Measurements from ENCODE around the gene MYEF2. TPM values are rescaled to one million over a fixed set of nuclear protein-coding genes. Genes with fewer than 3 reads are reported as not detected.

MYEF2 gene
- polyA plus RNA-seq, 3 donors: 0.37 TPM; not detected in 2

GRCh38 chr15:48086576-48086975, 91.5 kb downstream of the MYEF2 start:
- no peak overlapping the region for H3K4me3 Mint-ChIP-seq
- H3K9me3 Mint-ChIP-seq: no peaks in the 10 kb centered on the region
- Histone ChIP-seq H4K20me1 (ENCODE audit: insufficient read depth, low read length) (no peaks in the 10 kb centered on the region), H3K36me3 (replicated peaks in 1 of 2; ENCODE audit: control insufficient read depth in 1 of 2, insufficient read depth in 2 of 2, low read length in 2 of 2) (no peaks in the 10 kb centered on the region), H3K27ac (ENCODE audit: low read depth in 1 of 2, low read length in 2 of 2) (no peak overlapping the region), H2AFZ (ENCODE audit: insufficient read depth, low read depth, low read length, poor library complexity, severe bottlenecking) (no peak overlapping the region), H3K4me1 (ENCODE audit: control insufficient read depth in 1 of 2, insufficient read depth in 2 of 2, low read length in 2 of 2) (no peaks in the 10 kb centered on the region), H3K4me3 (replicated peaks in 1 of 3; ENCODE audit: low read depth in 2 of 3, low read length in 3 of 3) (no peak overlapping the region), H3K9ac (ENCODE audit: insufficient read depth, low read length, poor library complexity, severe bottlenecking) (no peak overlapping the region), H3K79me2 (ENCODE audit: insufficient read depth, low read length) (no peaks in the 10 kb centered on the region), H3K9me3 (replicated peaks in 1 of 2; ENCODE audit: control insufficient read depth in 1 of 2, insufficient read depth in 1 of 2, low read length in 2 of 2) (no peaks in the 10 kb centered on the region), H3K27me3 (ENCODE audit: control insufficient read depth in 2 of 2, insufficient read depth in 2 of 2, low read length in 2 of 2) (peaks cover 0 to 3% of the 10 kb centered on the region in 2 donors), H3K4me2 (replicated peaks; ENCODE audit: extremely low read depth, low read length, poor library complexity, severe bottlenecking) (no peak overlapping the region)
- H3K4me1 Mint-ChIP-seq: no peaks in the 10 kb centered on the region
- intact Hi-C loops (cut with micrococcal nuclease): no loop called here
- 90% methylated on average over 2 of the region's 5 CpGs for WGBS (ENCODE audit: insufficient coverage)
- TF ChIP-seq, protein P1, sequence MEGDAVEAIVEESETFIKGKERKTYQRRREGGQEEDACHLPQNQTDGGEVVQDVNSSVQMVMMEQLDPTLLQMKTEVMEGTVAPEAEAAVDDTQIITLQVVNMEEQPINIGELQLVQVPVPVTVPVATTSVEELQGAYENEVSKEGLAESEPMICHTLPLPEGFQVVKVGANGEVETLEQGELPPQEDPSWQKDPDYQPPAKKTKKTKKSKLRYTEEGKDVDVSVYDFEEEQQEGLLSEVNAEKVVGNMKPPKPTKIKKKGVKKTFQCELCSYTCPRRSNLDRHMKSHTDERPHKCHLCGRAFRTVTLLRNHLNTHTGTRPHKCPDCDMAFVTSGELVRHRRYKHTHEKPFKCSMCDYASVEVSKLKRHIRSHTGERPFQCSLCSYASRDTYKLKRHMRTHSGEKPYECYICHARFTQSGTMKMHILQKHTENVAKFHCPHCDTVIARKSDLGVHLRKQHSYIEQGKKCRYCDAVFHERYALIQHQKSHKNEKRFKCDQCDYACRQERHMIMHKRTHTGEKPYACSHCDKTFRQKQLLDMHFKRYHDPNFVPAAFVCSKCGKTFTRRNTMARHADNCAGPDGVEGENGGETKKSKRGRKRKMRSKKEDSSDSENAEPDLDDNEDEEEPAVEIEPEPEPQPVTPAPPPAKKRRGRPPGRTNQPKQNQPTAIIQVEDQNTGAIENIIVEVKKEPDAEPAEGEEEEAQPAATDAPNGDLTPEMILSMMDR (IDR thresholded peaks at IDR 0.05): no peak
- H3K27me3 Mint-ChIP-seq (ENCODE audit: low read depth in 3 of 3): peaks cover 0 to 7% (median 5%) of the 10 kb centered on the region in 3 donors
- H3K36me3 Mint-ChIP-seq: no peaks in the 10 kb centered on the region
- DNase-seq: no peak
- no peak overlapping the region for H3K27ac Mint-ChIP-seq

DNA sequence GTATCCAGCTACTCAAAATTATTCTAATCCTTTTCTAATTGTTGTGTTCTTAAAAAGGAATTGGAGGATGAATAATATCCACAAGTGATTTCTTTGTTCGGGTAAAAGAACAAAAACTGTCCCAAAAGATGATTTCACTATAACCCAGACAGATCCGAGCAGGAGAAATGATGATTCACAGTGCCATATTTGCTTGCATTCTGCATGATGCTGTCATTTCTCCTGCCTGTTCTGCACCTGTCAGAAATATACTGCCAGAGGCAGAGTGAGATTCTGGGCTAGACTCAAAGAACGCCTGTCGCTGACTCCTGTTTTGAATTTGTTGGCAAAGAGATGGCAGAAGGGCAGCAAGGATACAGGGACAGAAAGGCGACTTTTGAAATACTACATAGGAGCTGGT, 92.0 kb downstream of the MYEF2 start:
- H3K36me3 ChIP-seq (replicated peaks in 1 of 2; ENCODE audit: control insufficient read depth in 1 of 2, insufficient read depth in 2 of 2, low read length in 2 of 2): no peaks in the 10 kb centered on the region
- no peak for DNase-seq
- H3K27ac ChIP-seq (ENCODE audit: low read depth in 1 of 2, low read length in 2 of 2): no peak overlapping the region
- TF ChIP-seq, protein P1 (IDR thresholded peaks at IDR 0.05): no peak
- WGBS (ENCODE audit: insufficient coverage): 96% methylated on average over 3 of the region's 5 CpGs
- no peak overlapping the region for H3K4me3 ChIP-seq (replicated peaks in 1 of 3; ENCODE audit: low read depth in 2 of 3, low read length in 3 of 3)
- H3K36me3 Mint-ChIP-seq: no peaks in the 10 kb centered on the region
- no peaks in the 10 kb centered on the region for H3K4me1 ChIP-seq (ENCODE audit: control insufficient read depth in 1 of 2, insufficient read depth in 2 of 2, low read length in 2 of 2)
- H3K27me3 ChIP-seq (ENCODE audit: control insufficient read depth in 2 of 2, insufficient read depth in 2 of 2, low read length in 2 of 2): peaks cover 0 to 3% of the 10 kb centered on the region in 2 donors
- no peaks in the 10 kb centered on the region for H4K20me1 ChIP-seq (ENCODE audit: insufficient read depth, low read length)
- no peak overlapping the region for H3K4me2 ChIP-seq (replicated peaks; ENCODE audit: extremely low read depth, low read length, poor library complexity, severe bottlenecking)
- no peak overlapping the region for H3K4me3 Mint-ChIP-seq
- H3K9me3 ChIP-seq (replicated peaks in 1 of 2; ENCODE audit: control insufficient read depth in 1 of 2, insufficient read depth in 1 of 2, low read length in 2 of 2): no peaks in the 10 kb centered on the region
- no peak overlapping the region for H2AFZ ChIP-seq (ENCODE audit: insufficient read depth, low read depth, low read length, poor library complexity, severe bottlenecking)
- H3K27me3 Mint-ChIP-seq (ENCODE audit: low read depth in 3 of 3): peaks cover 0 to 7% (median 5%) of the 10 kb centered on the region in 3 donors
- no peak overlapping the region for H3K27ac Mint-ChIP-seq
- H3K4me1 Mint-ChIP-seq: no peaks in the 10 kb centered on the region
- H3K79me2 ChIP-seq (ENCODE audit: insufficient read depth, low read length): no peaks in the 10 kb centered on the region
- no peaks in the 10 kb centered on the region for H3K9me3 Mint-ChIP-seq
- no peak overlapping the region for H3K9ac ChIP-seq (ENCODE audit: insufficient read depth, low read length, poor library complexity, severe bottlenecking)
- intact Hi-C loops (cut with micrococcal nuclease): no loop called here
